ENCODE data around the gene SORL1. TPM values are rescaled to one million over a fixed set of nuclear protein-coding genes. Genes with fewer than 3 reads are reported as not detected.

The SORL1 gene
- total RNA-seq, 1 experiment from 2014 or later = 6.1 TPM

- CTCF ChIA-PET = no interaction called here
- H3K27me3 Mint-ChIP-seq (ENCODE audit: unreplicated experiment) = no peaks in the 10 kb centered on the region
- no TSS peak for BruUV-seq (replicated peaks)
- intact Hi-C loops (cut with micrococcal nuclease; ENCODE audit: unreplicated experiment) = no loop called here
- H3K27ac Mint-ChIP-seq (ENCODE audit: unreplicated experiment) = no peak overlapping the region
- no peak for TF ChIP-seq CTCF (IDR thresholded peaks at IDR 0.05; ENCODE audit: unreplicated experiment)
- DNase-seq = no peak
- no peak overlapping the region for H3K4me3 Mint-ChIP-seq (ENCODE audit: low read depth, unreplicated experiment)
- no peaks in the 10 kb centered on the region for H3K36me3 Mint-ChIP-seq (ENCODE audit: insufficient read depth, unreplicated experiment)
- no peaks in the 10 kb centered on the region for H3K4me1 Mint-ChIP-seq (ENCODE audit: low read depth, unreplicated experiment)
- no peaks in the 10 kb centered on the region for H3K9me3 Mint-ChIP-seq (ENCODE audit: low read depth, unreplicated experiment)
Measured at GRCh38 chr11:121487191-121487590, 35.1 kb downstream of the SORL1 start.

- TF ChIP-seq CTCF (IDR thresholded peaks at IDR 0.05; ENCODE audit: unreplicated experiment) = no peak
- H3K9me3 Mint-ChIP-seq (ENCODE audit: low read depth, unreplicated experiment) = no peaks in the 10 kb centered on the region
- BruUV-seq (replicated peaks) = no TSS peak
- intact Hi-C loops (cut with micrococcal nuclease; ENCODE audit: unreplicated experiment) = no loop called here
- H3K27ac Mint-ChIP-seq (ENCODE audit: unreplicated experiment) = no peak overlapping the region
- H3K4me1 Mint-ChIP-seq (ENCODE audit: low read depth, unreplicated experiment) = no peaks in the 10 kb centered on the region
- no peak for DNase-seq
- no peaks in the 10 kb centered on the region for H3K36me3 Mint-ChIP-seq (ENCODE audit: insufficient read depth, unreplicated experiment)
- CTCF ChIA-PET = no interaction called here
- no peak overlapping the region for H3K4me3 Mint-ChIP-seq (ENCODE audit: low read depth, unreplicated experiment)
- H3K27me3 Mint-ChIP-seq (ENCODE audit: unreplicated experiment) = no peaks in the 10 kb centered on the region
Measured at GRCh38 chr11:121488170-121488569, 36.1 kb downstream of the SORL1 start.

- intact Hi-C loops (cut with micrococcal nuclease; ENCODE audit: unreplicated experiment) = no loop called here
- no peak overlapping the region for H3K4me3 Mint-ChIP-seq (ENCODE audit: low read depth, unreplicated experiment)
- no peak for DNase-seq
- no peaks in the 10 kb centered on the region for H3K27me3 Mint-ChIP-seq (ENCODE audit: unreplicated experiment)
- no peaks in the 10 kb centered on the region for H3K4me1 Mint-ChIP-seq (ENCODE audit: low read depth, unreplicated experiment)
- BruUV-seq (replicated peaks) = no TSS peak
- H3K36me3 Mint-ChIP-seq (ENCODE audit: insufficient read depth, unreplicated experiment) = no peaks in the 10 kb centered on the region
- H3K27ac Mint-ChIP-seq (ENCODE audit: unreplicated experiment) = no peak overlapping the region
- no peak for TF ChIP-seq CTCF (IDR thresholded peaks at IDR 0.05; ENCODE audit: unreplicated experiment)
- no peaks in the 10 kb centered on the region for H3K9me3 Mint-ChIP-seq (ENCODE audit: low read depth, unreplicated experiment)
- CTCF ChIA-PET = no interaction called here
Measured at GRCh38 chr11:121488641-121489040, 36.5 kb downstream of the SORL1 start.

GRCh38 chr11:121489823-121490222, 37.7 kb downstream of the SORL1 start:
- BruUV-seq (replicated peaks) = no TSS peak
- no peak overlapping the region for H3K4me3 Mint-ChIP-seq (ENCODE audit: low read depth, unreplicated experiment)
- H3K27ac Mint-ChIP-seq (ENCODE audit: unreplicated experiment) = no peak overlapping the region
- no peak for TF ChIP-seq CTCF (IDR thresholded peaks at IDR 0.05; ENCODE audit: unreplicated experiment)
- no peak for DNase-seq
- intact Hi-C loops (cut with micrococcal nuclease; ENCODE audit: unreplicated experiment) = no loop called here
- no peaks in the 10 kb centered on the region for H3K27me3 Mint-ChIP-seq (ENCODE audit: unreplicated experiment)
- H3K36me3 Mint-ChIP-seq (ENCODE audit: insufficient read depth, unreplicated experiment) = no peaks in the 10 kb centered on the region
- H3K4me1 Mint-ChIP-seq (ENCODE audit: low read depth, unreplicated experiment) = no peaks in the 10 kb centered on the region
- no peaks in the 10 kb centered on the region for H3K9me3 Mint-ChIP-seq (ENCODE audit: low read depth, unreplicated experiment)
- CTCF ChIA-PET = no interaction called here

Data from Calu3 (cell line).